Neural cell (in vitro differentiated cells): ENCODE results near the gene MPPED1. TPM values are rescaled to one million over a fixed set of nuclear protein-coding genes. Genes with fewer than 3 reads are reported as not detected.

Experiments used
- H2AFZ ChIP-seq: fragments of 200-600, 300-800 bp; sonication (generic), shearing (Covaris generic); 2 replicates; pipeline ENCODE4 v1.6.0; 2014; ENCODE audit warnings: low read depth, mild to moderate bottlenecking, antibody characterized with exemption, low read length, moderate library complexity
- H3F3A ChIP-seq: fragments of 200-600 bp; shearing (Covaris generic); 2 replicates; pipeline ENCODE4 v1.6.1; 2016; ENCODE audit warnings: mild to moderate bottlenecking, moderate library complexity, mixed read lengths, antibody characterized with exemption, low read length; ENCODE audit not compliant: insufficient read depth, poor library complexity, severe bottlenecking
- H3K27ac ChIP-seq: fragments of 200-600, 300-800 bp; sonication (generic), shearing (Covaris generic); 2 replicates; pipeline ENCODE4 v1.5.1; 2014; ENCODE audit warnings: mild to moderate bottlenecking, low read length, moderate library complexity
- H3K27me3 ChIP-seq: fragments of 300-800, 200-600 bp; sonication (generic), shearing (Covaris generic); 2 replicates; pipeline ENCODE4 v1.6.0; 2014; ENCODE audit warnings: mild to moderate bottlenecking, low read depth, low read length, moderate library complexity; ENCODE audit not compliant: insufficient read depth
- H3K36me3 ChIP-seq: fragments of 300-800, 200-600 bp; sonication (generic), shearing (Covaris generic); 2 replicates; pipeline ENCODE4 v1.5.1; 2014; ENCODE audit warnings: mild to moderate bottlenecking, antibody characterized with exemption, low read length, moderate library complexity; ENCODE audit not compliant: insufficient read depth
- H3K4me2 ChIP-seq: fragments of 300-800, 200-600 bp; sonication (generic), shearing (Covaris generic); 2 replicates; pipeline ENCODE4 v1.6.0; 2014; ENCODE audit warnings: mild to moderate bottlenecking, low read length
- H3K4me3 ChIP-seq: fragments of 300-800, 200-600 bp; sonication (generic), shearing (Covaris generic); 2 replicates; pipeline ENCODE4 v1.5.1; 2014; ENCODE audit warnings: mild to moderate bottlenecking, low read length, moderate library complexity
- H3K79me2 ChIP-seq: fragments of 200-600 bp; shearing (Covaris generic); replicated peaks from 2 replicates; pipeline ENCODE4 v1.6.0; 2014; ENCODE audit warnings: mild to moderate bottlenecking, low read length, moderate library complexity; ENCODE audit not compliant: insufficient read depth
- H3K9ac ChIP-seq: fragments of 300-800, 200-600 bp; sonication (generic), shearing (Covaris generic); 2 replicates; pipeline ENCODE4 v1.6.1; 2016; ENCODE audit warnings: mild to moderate bottlenecking, low read length, mixed read lengths
- H3K9me2 ChIP-seq: fragments of 200-600 bp; shearing (Covaris generic); 2 replicates; pipeline ENCODE4 v1.6.1; 2016; ENCODE audit warnings: mild to moderate bottlenecking, low read length, mixed read lengths; ENCODE audit not compliant: insufficient read depth
- H3K9me3 ChIP-seq: fragments of 200-600, 300-800 bp; sonication (generic), shearing (Covaris generic); 2 replicates; pipeline ENCODE4 v1.6.1; 2016; ENCODE audit warnings: mild to moderate bottlenecking, mixed run types, low read length, moderate library complexity, mixed read lengths
- H4K20me1 ChIP-seq: fragments of 200-600 bp; shearing (Covaris generic); 2 replicates; pipeline ENCODE4 v1.6.1; 2016; ENCODE audit warnings: mild to moderate bottlenecking, mixed run types; ENCODE audit not compliant: insufficient read depth
- EP300 ChIP-seq: fragments of 450-650 bp; conservative IDR thresholded peaks from 2 replicates; pipeline ENCODE4 v1.6.1; 2014; ENCODE audit warnings: antibody characterized with exemption, mild to moderate bottlenecking, moderate library complexity; ENCODE audit not compliant: poor library complexity, severe bottlenecking
- EZH2 ChIP-seq: fragments of 200-600, 300-800 bp; shearing (Covaris generic), sonication (generic); IDR thresholded peaks from 2 replicates; pipeline ENCODE4 v1.6.1; 2014; ENCODE audit warnings: antibody characterized with exemption, low read length, borderline replicate concordance, mild to moderate bottlenecking; ENCODE audit not compliant: insufficient read depth, poor library complexity, severe bottlenecking
- MXI1 ChIP-seq: fragments of 450-650 bp; conservative IDR thresholded peaks from 2 replicates; pipeline ENCODE4 v1.6.1; 2014; ENCODE audit warnings: antibody characterized with exemption, mild to moderate bottlenecking; ENCODE audit not compliant: poor library complexity, severe bottlenecking
- POLR2AphosphoS5 ChIP-seq: IDR thresholded peaks from 2 replicates; pipeline ENCODE4 v1.6.1; 2012
- RAD21 ChIP-seq: fragments of 450-650 bp; conservative IDR thresholded peaks from 2 replicates; pipeline ENCODE4 v1.6.1; 2014; ENCODE audit warnings: antibody characterized with exemption, mild to moderate bottlenecking, moderate library complexity
- SMC3 ChIP-seq: fragments of 450-650 bp; conservative IDR thresholded peaks from 2 replicates; pipeline ENCODE4 v1.6.1; 2014; ENCODE audit warnings: antibody characterized with exemption, mild to moderate bottlenecking, moderate library complexity; ENCODE audit not compliant: poor library complexity
- TAF1 ChIP-seq: IDR thresholded peaks from 2 replicates; pipeline ENCODE4 v1.6.1; 2012; ENCODE audit warnings: low read depth
- polyA plus RNA-seq: library from polyadenylated mRNA; depleted of rRNA; stranded (reverse); fragments of >200 nt; gene quantifications from 2 replicates; pipeline ENCODE4 v1.2.3, GENCODE V29; 2014
- TF ChIP-seq, protein P1 (sequence below): fragments of 450-650 bp; IDR thresholded peaks from 2 replicates; pipeline ENCODE4 v1.5.1; 2014; ENCODE audit warnings: antibody characterized with exemption, mild to moderate bottlenecking, moderate library complexity; ENCODE audit not compliant: poor library complexity, severe bottlenecking
- TF ChIP-seq, protein P2 (sequence below): IDR thresholded peaks from 2 replicates; pipeline ENCODE4 v1.6.1; 2012; ENCODE audit warnings: borderline replicate concordance

The MPPED1 gene
- polyA plus RNA-seq, 1 donor from 2014 or later, result 33.4 TPM

DNA sequence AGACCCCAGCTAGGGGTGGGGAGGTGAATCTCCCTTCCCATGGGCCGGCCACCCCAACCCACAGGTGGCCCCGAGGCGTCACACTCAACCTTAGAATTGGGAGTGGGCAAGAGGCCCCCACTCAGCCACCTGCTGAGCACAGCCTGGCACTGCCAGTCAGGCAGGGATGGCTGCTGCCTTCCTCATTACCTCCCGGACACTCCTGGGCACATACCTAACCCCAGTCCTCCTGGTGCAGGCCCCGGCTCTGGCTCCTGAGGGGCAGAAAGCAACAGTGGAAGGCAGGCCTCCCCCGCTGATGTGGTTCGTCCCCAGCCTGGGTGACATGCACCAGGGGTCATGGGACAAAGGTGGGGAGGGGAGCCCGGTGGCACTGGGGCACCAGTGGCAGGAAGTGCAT is 103.6 kb downstream of the MPPED1 start:
- no peaks in the 10 kb centered on the region for H3K9me3 ChIP-seq
- no peak overlapping the region for H3K27ac ChIP-seq
- no peaks in the 10 kb centered on the region for H3K36me3 ChIP-seq
- H4K20me1 ChIP-seq, result no peaks in the 10 kb centered on the region
- H3K27me3 ChIP-seq, result no peaks in the 10 kb centered on the region
- H3K9me2 ChIP-seq, result no peaks in the 10 kb centered on the region
- H3K4me3 ChIP-seq, result no peak overlapping the region
- no peak overlapping the region for H3K9ac ChIP-seq
- H3K4me2 ChIP-seq, result no peak overlapping the region
- no peak for TF ChIP-seq POLR2AphosphoS5
- TF ChIP-seq, protein P1, sequence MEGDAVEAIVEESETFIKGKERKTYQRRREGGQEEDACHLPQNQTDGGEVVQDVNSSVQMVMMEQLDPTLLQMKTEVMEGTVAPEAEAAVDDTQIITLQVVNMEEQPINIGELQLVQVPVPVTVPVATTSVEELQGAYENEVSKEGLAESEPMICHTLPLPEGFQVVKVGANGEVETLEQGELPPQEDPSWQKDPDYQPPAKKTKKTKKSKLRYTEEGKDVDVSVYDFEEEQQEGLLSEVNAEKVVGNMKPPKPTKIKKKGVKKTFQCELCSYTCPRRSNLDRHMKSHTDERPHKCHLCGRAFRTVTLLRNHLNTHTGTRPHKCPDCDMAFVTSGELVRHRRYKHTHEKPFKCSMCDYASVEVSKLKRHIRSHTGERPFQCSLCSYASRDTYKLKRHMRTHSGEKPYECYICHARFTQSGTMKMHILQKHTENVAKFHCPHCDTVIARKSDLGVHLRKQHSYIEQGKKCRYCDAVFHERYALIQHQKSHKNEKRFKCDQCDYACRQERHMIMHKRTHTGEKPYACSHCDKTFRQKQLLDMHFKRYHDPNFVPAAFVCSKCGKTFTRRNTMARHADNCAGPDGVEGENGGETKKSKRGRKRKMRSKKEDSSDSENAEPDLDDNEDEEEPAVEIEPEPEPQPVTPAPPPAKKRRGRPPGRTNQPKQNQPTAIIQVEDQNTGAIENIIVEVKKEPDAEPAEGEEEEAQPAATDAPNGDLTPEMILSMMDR, result no peak
- H2AFZ ChIP-seq, result no peak overlapping the region
- H3K79me2 ChIP-seq, result no peaks in the 10 kb centered on the region
- H3F3A ChIP-seq, result no peaks in the 10 kb centered on the region

DNA sequence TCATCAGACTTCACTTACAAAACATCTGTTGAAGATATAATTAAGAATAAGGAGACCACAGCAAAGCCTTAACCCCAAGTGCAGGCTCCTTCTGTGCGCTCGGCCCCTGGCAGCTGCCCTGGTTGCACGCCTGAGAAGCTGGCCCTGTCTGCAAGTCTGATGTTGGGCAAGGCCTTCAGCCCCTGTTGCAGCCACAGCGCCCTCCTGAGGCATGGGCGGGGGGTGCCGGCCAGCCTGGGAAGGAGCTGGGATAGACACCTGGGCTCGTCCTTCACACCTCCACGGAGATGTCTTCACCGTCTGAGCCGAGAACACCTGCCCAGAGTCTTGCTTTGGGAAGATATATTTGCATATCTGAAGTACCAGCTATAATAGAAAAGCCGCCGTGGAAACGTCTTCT is 104.1 kb downstream of the MPPED1 start:
- no peaks in the 10 kb centered on the region for H3K27me3 ChIP-seq
- H4K20me1 ChIP-seq, result no peaks in the 10 kb centered on the region
- H3K79me2 ChIP-seq, result no peaks in the 10 kb centered on the region
- no peak overlapping the region for H3K9ac ChIP-seq
- H3K4me3 ChIP-seq, result no peak overlapping the region
- H3K27ac ChIP-seq, result no peak overlapping the region
- H3F3A ChIP-seq, result no peaks in the 10 kb centered on the region
- no peaks in the 10 kb centered on the region for H3K9me3 ChIP-seq
- no peak for TF ChIP-seq POLR2AphosphoS5
- no peak for TF ChIP-seq MXI1
- TF ChIP-seq EZH2, result no peak
- TF ChIP-seq, protein P1, result no peak
- no peak for TF ChIP-seq TAF1
- H3K4me2 ChIP-seq, result no peak overlapping the region
- no peaks in the 10 kb centered on the region for H3K9me2 ChIP-seq
- H3K36me3 ChIP-seq, result no peaks in the 10 kb centered on the region
- no peak overlapping the region for H2AFZ ChIP-seq

DNA sequence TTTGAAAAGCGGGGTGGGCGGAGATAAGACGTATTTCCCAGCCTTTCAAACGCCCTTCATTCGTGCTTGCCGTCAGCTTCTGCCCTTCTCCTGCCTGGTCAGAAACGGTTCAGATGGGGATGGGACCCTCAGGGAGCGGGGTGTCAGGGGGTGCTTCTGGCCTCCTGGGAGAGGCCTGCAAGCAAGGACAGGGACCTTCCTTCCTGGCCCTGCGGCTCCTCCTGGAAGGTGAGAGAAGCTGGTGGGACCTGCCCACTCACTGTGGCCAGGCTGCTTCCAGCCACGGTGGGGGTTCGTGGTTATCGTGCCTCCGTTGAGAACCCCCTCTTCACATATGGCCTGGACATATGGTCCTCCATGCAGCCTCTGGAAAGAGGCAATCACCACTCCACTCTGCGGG is 104.6 kb downstream of the MPPED1 start:
- H3K27ac ChIP-seq, result no peak overlapping the region
- no peaks in the 10 kb centered on the region for H3K9me3 ChIP-seq
- H3K4me3 ChIP-seq, result no peak overlapping the region
- H3K9me2 ChIP-seq, result no peaks in the 10 kb centered on the region
- H3K79me2 ChIP-seq, result no peaks in the 10 kb centered on the region
- H3K36me3 ChIP-seq, result no peaks in the 10 kb centered on the region
- H3F3A ChIP-seq, result no peaks in the 10 kb centered on the region
- no peak overlapping the region for H3K9ac ChIP-seq
- no peaks in the 10 kb centered on the region for H3K27me3 ChIP-seq
- H2AFZ ChIP-seq, result no peak overlapping the region
- no peak for TF ChIP-seq TAF1
- no peak for TF ChIP-seq MXI1
- TF ChIP-seq, protein P2, sequence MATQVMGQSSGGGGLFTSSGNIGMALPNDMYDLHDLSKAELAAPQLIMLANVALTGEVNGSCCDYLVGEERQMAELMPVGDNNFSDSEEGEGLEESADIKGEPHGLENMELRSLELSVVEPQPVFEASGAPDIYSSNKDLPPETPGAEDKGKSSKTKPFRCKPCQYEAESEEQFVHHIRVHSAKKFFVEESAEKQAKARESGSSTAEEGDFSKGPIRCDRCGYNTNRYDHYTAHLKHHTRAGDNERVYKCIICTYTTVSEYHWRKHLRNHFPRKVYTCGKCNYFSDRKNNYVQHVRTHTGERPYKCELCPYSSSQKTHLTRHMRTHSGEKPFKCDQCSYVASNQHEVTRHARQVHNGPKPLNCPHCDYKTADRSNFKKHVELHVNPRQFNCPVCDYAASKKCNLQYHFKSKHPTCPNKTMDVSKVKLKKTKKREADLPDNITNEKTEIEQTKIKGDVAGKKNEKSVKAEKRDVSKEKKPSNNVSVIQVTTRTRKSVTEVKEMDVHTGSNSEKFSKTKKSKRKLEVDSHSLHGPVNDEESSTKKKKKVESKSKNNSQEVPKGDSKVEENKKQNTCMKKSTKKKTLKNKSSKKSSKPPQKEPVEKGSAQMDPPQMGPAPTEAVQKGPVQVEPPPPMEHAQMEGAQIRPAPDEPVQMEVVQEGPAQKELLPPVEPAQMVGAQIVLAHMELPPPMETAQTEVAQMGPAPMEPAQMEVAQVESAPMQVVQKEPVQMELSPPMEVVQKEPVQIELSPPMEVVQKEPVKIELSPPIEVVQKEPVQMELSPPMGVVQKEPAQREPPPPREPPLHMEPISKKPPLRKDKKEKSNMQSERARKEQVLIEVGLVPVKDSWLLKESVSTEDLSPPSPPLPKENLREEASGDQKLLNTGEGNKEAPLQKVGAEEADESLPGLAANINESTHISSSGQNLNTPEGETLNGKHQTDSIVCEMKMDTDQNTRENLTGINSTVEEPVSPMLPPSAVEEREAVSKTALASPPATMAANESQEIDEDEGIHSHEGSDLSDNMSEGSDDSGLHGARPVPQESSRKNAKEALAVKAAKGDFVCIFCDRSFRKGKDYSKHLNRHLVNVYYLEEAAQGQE, result no peak
- no peak for TF ChIP-seq SMC3
- TF ChIP-seq POLR2AphosphoS5, result no peak
- no peak for TF ChIP-seq EP300
- no peak for TF ChIP-seq RAD21
- TF ChIP-seq EZH2, result no peak
- TF ChIP-seq, protein P1, result no peak
- H4K20me1 ChIP-seq, result no peaks in the 10 kb centered on the region
- H3K4me2 ChIP-seq, result no peak overlapping the region
